Measurements from ENCODE around the gene EYS.

Gene EYS

DNA sequence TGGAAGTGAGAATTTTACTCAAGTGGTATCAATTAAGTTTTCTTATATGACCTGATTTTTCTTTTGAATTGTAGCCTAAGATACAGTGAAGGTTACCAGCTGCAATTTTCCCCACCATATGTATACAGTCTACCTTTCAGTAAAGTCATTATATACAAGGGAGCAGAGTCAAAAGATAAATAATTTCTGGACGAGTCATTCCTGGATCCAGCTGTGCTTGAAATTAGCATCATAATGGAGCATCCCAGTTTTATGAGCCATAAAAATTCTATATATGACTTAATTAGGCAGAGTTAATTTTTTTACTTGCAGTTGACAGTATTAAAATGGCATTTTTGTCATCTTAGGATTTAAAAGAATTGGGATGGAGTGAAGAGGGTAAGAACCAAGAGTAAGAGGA is 1063.0 kb downstream of the EYS start:
- TF ChIP-seq, protein P1, sequence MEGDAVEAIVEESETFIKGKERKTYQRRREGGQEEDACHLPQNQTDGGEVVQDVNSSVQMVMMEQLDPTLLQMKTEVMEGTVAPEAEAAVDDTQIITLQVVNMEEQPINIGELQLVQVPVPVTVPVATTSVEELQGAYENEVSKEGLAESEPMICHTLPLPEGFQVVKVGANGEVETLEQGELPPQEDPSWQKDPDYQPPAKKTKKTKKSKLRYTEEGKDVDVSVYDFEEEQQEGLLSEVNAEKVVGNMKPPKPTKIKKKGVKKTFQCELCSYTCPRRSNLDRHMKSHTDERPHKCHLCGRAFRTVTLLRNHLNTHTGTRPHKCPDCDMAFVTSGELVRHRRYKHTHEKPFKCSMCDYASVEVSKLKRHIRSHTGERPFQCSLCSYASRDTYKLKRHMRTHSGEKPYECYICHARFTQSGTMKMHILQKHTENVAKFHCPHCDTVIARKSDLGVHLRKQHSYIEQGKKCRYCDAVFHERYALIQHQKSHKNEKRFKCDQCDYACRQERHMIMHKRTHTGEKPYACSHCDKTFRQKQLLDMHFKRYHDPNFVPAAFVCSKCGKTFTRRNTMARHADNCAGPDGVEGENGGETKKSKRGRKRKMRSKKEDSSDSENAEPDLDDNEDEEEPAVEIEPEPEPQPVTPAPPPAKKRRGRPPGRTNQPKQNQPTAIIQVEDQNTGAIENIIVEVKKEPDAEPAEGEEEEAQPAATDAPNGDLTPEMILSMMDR (IDR thresholded peaks at IDR 0.05; ENCODE audit: extremely low read depth, missing control alignments): no peak
- DNase-seq (ENCODE audit: low spot score): no peak

DNA sequence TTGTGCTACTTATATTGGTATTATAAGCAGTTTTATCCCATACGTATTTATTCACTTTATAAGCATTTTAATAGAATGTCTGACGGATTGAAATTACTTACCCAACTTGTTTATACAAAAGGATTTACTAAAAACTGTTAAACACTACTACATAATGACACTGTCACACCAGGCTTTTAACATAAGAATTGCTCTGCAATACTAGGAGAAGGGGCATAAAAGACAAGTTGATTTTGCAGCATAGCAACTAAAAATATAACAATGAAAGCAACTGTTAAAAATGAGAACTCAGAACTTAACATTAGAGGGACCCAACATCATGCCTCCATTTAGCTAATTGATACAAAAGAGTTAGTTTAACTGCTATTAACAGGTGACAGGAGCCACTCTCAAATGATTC is 1076.1 kb downstream of the EYS start:
- no peak for DNase-seq (ENCODE audit: low spot score)
- TF ChIP-seq, protein P1 (IDR thresholded peaks at IDR 0.05; ENCODE audit: extremely low read depth, missing control alignments): no peak

DNA sequence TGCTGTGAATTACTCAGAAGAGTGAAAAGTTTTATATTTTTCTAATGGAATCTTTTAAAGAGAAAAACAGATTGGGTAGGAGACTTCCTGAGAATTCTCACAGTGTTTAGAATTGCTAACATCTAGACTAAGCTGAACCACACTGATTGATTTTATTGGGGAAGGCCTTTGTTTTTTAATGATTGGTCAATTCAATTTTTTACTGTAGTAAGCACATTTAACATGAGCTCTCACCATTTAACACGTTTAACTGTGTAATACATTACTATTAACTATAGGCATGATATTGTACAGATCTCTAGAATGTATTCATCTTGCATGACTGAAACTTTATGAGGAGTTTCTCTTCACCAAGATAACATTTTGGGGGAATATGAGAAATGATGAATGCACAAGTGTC is 1084.1 kb downstream of the EYS start:
- TF ChIP-seq, protein P1 (IDR thresholded peaks at IDR 0.05; ENCODE audit: extremely low read depth, missing control alignments): no peak

DNA sequence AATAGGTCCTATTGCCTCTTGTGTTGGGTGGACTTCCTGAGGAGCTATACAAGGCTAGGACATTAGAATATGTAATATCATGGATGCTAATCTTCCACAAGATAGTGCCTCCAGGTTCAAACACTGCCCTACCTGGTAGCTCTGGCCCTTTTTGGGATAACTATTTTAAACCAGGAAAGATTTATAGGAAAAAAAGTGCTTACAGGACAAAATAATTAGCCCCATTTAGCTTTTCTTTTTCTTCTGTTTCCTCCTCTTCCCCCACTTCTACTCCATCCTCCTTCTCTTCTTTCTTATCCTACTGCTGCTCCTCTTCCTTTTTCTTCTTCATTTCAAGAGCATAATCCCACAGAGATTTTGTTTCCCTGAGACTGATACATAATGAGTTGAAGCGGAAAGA is 1104.0 kb downstream of the EYS start:
- no peak for DNase-seq (ENCODE audit: low spot score)
- TF ChIP-seq, protein P1 (IDR thresholded peaks at IDR 0.05; ENCODE audit: extremely low read depth, missing control alignments): no peak

More for the DNA sequence above, 1084.1 kb downstream of the EYS start:
- no peak for DNase-seq (ENCODE audit: low spot score)

DNA sequence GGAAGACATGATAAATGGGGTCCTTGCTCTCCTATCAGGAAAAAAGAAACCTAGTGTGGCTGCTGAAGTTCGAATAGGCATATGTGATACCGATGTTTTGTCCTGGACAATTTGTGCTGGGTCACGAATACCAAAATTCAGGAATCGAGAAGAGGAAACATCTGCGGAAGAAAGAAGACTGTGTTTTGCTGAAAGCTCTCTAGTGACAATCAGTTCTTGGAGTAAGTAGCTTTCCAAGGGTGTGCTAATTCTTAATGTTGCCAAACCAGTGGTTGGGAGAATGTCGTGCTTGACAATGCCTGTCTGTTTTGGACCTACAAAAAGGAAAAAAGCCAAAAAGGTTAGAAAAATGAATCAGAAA is 1115.4 kb downstream of the EYS start:
- DNase-seq (ENCODE audit: low spot score): no peak

DNA sequence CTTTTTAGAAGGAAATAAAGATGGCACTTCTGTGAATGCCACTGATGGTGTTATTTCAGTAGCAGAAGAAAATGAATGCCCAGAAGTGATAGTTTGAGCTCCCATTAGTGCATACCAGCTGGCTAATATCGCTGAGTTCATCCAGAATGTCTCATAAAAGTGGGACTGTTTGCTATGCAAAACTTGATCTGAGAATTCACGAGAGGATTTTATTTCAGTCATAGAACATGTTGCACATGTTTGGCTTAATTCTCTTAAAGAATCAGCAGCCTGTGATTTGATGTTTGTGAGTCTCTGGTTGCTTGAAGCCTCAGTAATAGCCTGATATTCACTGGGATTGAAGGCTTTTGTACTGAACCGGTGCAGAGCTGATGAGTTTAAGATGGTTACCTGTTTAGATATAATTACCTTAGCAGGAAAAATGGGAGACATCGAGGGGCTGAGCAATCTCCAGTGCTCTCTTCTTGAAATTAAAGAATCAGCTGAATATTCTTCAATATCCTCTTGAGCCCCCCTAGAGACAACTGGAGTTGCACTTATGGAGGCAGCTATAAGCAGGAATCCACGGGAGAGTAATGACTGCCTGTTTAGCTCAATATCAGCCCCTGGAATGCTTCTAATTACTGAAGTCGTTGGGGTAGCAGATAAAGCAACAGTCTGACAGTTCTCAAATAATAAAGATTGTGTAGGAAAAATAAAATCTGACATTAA is 1115.9 kb downstream of the EYS start:
- TF ChIP-seq, protein P1 (IDR thresholded peaks at IDR 0.05; ENCODE audit: extremely low read depth, missing control alignments): no peak
- no peak for DNase-seq (ENCODE audit: low spot score)

More for the DNA sequence above, 1115.4 kb downstream of the EYS start:
- TF ChIP-seq, protein P1 (IDR thresholded peaks at IDR 0.05; ENCODE audit: extremely low read depth, missing control alignments): no peak

DNA sequence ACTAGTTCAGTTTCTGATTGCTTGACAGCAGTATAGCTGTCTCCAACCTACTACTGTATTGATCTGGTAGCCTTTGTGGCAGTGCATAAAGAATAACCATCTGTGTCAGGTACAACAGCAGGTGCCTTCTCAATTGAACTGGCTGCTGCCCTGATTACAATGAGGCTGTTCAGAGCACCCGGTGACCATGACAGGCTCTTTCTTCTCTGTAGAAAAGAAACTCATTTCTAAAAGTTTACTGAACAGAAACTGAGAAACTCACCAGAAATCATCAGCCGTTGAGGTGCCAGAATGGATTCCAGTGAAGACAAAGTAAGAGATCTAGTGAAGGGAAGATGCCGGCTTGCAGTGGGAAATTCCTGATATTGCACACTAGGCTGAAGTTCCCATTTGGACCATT is 1117.1 kb downstream of the EYS start:
- TF ChIP-seq, protein P1 (IDR thresholded peaks at IDR 0.05; ENCODE audit: extremely low read depth, missing control alignments): no peak
- DNase-seq (ENCODE audit: low spot score): no peak

Data from GM20000 (cell line).